Fibroblast of peridontal ligament (primary cell): ENCODE results near the gene MATN4.

ENCODE experiments used
- DNase-seq: peaks from one replicate; pipeline ENCODE4 v3.0.0-alpha.2; 2010; ENCODE audit errors: extremely low read depth

Gene MATN4

GRCh38 chr20:45340951-45341350 is 32.9 kb upstream of the MATN4 start:
- DNase-seq = no peak

- no peak for DNase-seq
These were observed 32.2 kb upstream of the MATN4 start for GRCh38 chr20:45340236-45340847.

GRCh38 chr20:45339799-45340198 is 31.7 kb upstream of the MATN4 start:
- no peak for DNase-seq

GRCh38 chr20:45339084-45339483 is 31.0 kb upstream of the MATN4 start:
- DNase-seq = no peak

GRCh38 chr20:45338121-45339030 is 30.3 kb upstream of the MATN4 start:
- peak; percentile 56 for DNase-seq

GRCh38 chr20:45337367-45338120 is 29.4 kb upstream of the MATN4 start:
- peak; percentile 92 for DNase-seq

GRCh38 chr20:45336530-45337366 is 28.6 kb upstream of the MATN4 start:
- DNase-seq = peak; percentile 72

GRCh38 chr20:45330476-45330875 is 22.4 kb upstream of the MATN4 start:
- DNase-seq = no peak

GRCh38 chr20:45329497-45330319 is 21.6 kb upstream of the MATN4 start:
- DNase-seq = no peak

GRCh38 chr20:45328451-45328850 is 20.4 kb upstream of the MATN4 start:
- DNase-seq = no peak

- DNase-seq = no peak
These were observed 17.3 kb upstream of the MATN4 start for GRCh38 chr20:45325371-45325770.

- DNase-seq = peak; percentile 60
These were observed 15.6 kb upstream of the MATN4 start for GRCh38 chr20:45323731-45324130.

GRCh38 chr20:45322952-45323383 is 14.9 kb upstream of the MATN4 start:
- peak; percentile 62 for DNase-seq

- no peak for DNase-seq
These were observed 13.0 kb upstream of the MATN4 start for GRCh38 chr20:45320948-45321595.

GRCh38 chr20:45318948-45319347 is 10.8 kb upstream of the MATN4 start:
- DNase-seq = no peak

- no peak for DNase-seq
These were observed 10.4 kb upstream of the MATN4 start for GRCh38 chr20:45318386-45318939.

GRCh38 chr20:45317826-45318225 is 9.7 kb upstream of the MATN4 start:
- DNase-seq = no peak

GRCh38 chr20:45316150-45317080 is 8.3 kb upstream of the MATN4 start:
- no peak for DNase-seq

- no peak for DNase-seq
These were observed 7.6 kb upstream of the MATN4 start for GRCh38 chr20:45315672-45316071.
